Smooth muscle cell (in vitro differentiated cells): ENCODE results near the gene ZFAND3. TPM values are rescaled to one million over a fixed set of nuclear protein-coding genes. Genes with fewer than 3 reads are reported as not detected.

Experiments used
- DNase-seq: peaks from one replicate; lab custom pipeline; 2025; ENCODE audit not compliant: unreplicated experiment; lab: John Stamatoyannopoulos, UW
- H2AFZ ChIP-seq: fragments of 200-600 bp; sonication (generic); 2 replicates; pipeline ENCODE4 v1.6.0; 2016; ENCODE audit warnings: antibody characterized with exemption, low read depth, mild to moderate bottlenecking
- H3F3A ChIP-seq: fragments of 200-600 bp; sonication (generic); 2 replicates; pipeline ENCODE4 v1.6.0; 2017; ENCODE audit warnings: antibody characterized with exemption, low read depth
- H3K27ac ChIP-seq: fragments of 200-600 bp; sonication (generic); 2 replicates; pipeline ENCODE4 v1.5.1; 2016; ENCODE audit warnings: low read depth, mild to moderate bottlenecking
- H3K27me3 ChIP-seq: fragments of 200-600 bp; sonication (generic); 2 replicates; pipeline ENCODE4 v1.6.1; 2016; ENCODE audit warnings: low read depth, mild to moderate bottlenecking
- H3K36me3 ChIP-seq: fragments of 200-600 bp; sonication (generic); 2 replicates; pipeline ENCODE4 v1.5.1; 2016; ENCODE audit warnings: low read depth
- H3K4me1 ChIP-seq: fragments of 200-600 bp; sonication (generic); 2 replicates; pipeline ENCODE4 v1.5.1; 2016; ENCODE audit warnings: low read depth
- H3K4me2 ChIP-seq: fragments of 200-600 bp; sonication (generic); 2 replicates; pipeline ENCODE4 v1.6.0; 2016; ENCODE audit warnings: mild to moderate bottlenecking
- H3K4me3 ChIP-seq: fragments of 200-600 bp; sonication (generic); 2 replicates; pipeline ENCODE4 v1.5.1; 2016; ENCODE audit warnings: mild to moderate bottlenecking
- H3K79me2 ChIP-seq: fragments of 200-600 bp; sonication (generic); 2 replicates; pipeline ENCODE4 v1.6.0; 2016; ENCODE audit warnings: low read depth, mild to moderate bottlenecking
- H3K9ac ChIP-seq: fragments of 200-600 bp; sonication (generic); 2 replicates; pipeline ENCODE4 v1.6.0; 2016; ENCODE audit warnings: low read depth
- H3K9me3 ChIP-seq: fragments of 200-600 bp; sonication (generic); replicated peaks from 2 replicates; pipeline ENCODE4 v1.5.1; 2016; ENCODE audit warnings: low read depth
- H4K20me1 ChIP-seq: fragments of 200-600 bp; sonication (generic); 2 replicates; pipeline ENCODE4 v1.6.0; 2016; ENCODE audit warnings: low read depth
- CTCF ChIP-seq: fragments of 200-600 bp; sonication (generic); IDR thresholded peaks from 2 replicates; pipeline ENCODE4 v1.5.1; 2017; ENCODE audit warnings: borderline replicate concordance, mild to moderate bottlenecking, antibody characterized with exemption; ENCODE audit not compliant: insufficient read depth, poor library complexity, severe bottlenecking
- WGBS: methylation state at CpG from one replicate; pipeline ENCODE4 v1.1.7; 2016; ENCODE audit warnings: low lambda C conversion rate; 5-methylcytosine and 5-hydroxymethylcytosine counted together
- polyA plus RNA-seq: library from polyadenylated mRNA; unstranded; fragments of >200 nt; fragmentation: Nextera tagmentation; extraction: Ambion mirVana; gene quantifications from 2 replicates; pipeline ENCODE4 v1.2.1, GENCODE V29; 2016
- total RNA-seq: library from RNA; depleted of rRNA; stranded (reverse); fragments of >200 nt; gene quantifications from 2 replicates; pipeline ENCODE4 v1.2.3, GENCODE V29; 2014

Gene ZFAND3
- total and polyA plus RNA-seq, 2 experiments from 2014 or later, result 27.6 to 40.5 TPM

- H4K20me1 ChIP-seq, result peaks cover 99% of the 10 kb centered on the region
- H3K4me2 ChIP-seq, result no peak overlapping the region
- no peak overlapping the region for H2AFZ ChIP-seq
- no peak for DNase-seq
- peaks cover 22% of the 10 kb centered on the region for H3K4me1 ChIP-seq
- no peak overlapping the region for H3K27ac ChIP-seq
- WGBS, result 95% methylated on average over 7 of the region's 7 CpGs
- H3K36me3 ChIP-seq, result no peaks in the 10 kb centered on the region
- no peaks in the 10 kb centered on the region for H3K27me3 ChIP-seq
- H3K9me3 ChIP-seq, result no peaks in the 10 kb centered on the region
- no peak overlapping the region for H3K9ac ChIP-seq
- no peak for TF ChIP-seq CTCF
- no peaks in the 10 kb centered on the region for H3F3A ChIP-seq
- H3K79me2 ChIP-seq, result peaks cover 20% of the 10 kb centered on the region
- no peak overlapping the region for H3K4me3 ChIP-seq
Measured at GRCh38 chr6:38142178-38142902, 322.8 kb downstream of the ZFAND3 start.

DNA sequence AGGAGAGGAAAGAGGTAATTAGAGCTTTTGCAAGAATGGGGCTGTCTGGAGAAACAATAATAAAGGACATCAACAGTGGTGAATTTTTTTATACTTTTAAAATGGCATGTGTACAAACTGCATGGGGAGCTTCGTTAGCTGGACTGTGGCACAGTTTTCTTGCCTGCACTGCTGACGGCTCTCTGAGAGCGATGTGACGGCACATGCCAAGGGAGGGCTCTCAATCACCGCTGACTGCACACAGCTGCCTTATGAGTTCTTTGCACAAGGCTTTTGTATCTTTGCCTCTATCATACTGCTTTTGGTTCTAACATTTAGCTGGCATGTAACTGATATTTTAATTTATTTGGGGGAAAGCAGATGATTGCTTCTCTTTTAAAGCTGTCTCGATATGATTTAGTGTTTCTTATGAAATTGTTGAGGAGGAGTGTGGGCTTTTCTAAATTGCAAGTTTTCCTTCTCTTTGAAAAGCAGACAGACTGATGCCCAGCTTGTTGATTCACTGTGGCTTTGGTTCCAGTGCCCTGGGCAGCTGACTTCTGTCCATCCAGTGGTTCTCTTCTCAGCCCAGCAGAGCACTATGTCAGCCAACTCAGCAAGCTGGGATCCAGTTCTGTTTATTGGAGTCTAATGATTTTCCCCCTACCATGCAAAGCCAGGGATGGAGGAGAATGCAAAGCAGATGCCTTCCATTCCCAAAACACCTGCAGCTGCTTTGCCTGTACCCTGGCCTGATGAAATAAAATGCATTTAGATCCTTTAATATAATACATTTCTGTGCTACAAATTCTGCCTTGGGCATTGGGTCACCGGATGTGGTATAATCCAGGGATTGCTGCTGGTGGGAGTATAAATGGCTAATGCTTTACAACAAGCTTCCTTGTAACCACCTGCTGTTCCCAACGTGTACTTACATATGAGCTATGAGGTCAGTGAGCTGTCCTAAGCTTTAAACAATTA, 323.9 kb downstream of the ZFAND3 start:
- H3K36me3 ChIP-seq, result no peaks in the 10 kb centered on the region
- peaks cover 16% of the 10 kb centered on the region for H3K4me1 ChIP-seq
- H3K9ac ChIP-seq, result no peak overlapping the region
- 93% methylated on average over 8 of the region's 8 CpGs for WGBS
- H3K79me2 ChIP-seq, result peaks cover 31% of the 10 kb centered on the region
- H3K27me3 ChIP-seq, result no peaks in the 10 kb centered on the region
- no peak overlapping the region for H2AFZ ChIP-seq
- H3K4me3 ChIP-seq, result no peak overlapping the region
- no peak for DNase-seq
- peaks cover 99% of the 10 kb centered on the region for H4K20me1 ChIP-seq
- H3F3A ChIP-seq, result no peaks in the 10 kb centered on the region
- no peak for TF ChIP-seq CTCF
- no peak overlapping the region for H3K27ac ChIP-seq
- no peaks in the 10 kb centered on the region for H3K9me3 ChIP-seq
- no peak overlapping the region for H3K4me2 ChIP-seq

GRCh38 chr6:38144365-38144945, 324.9 kb downstream of the ZFAND3 start:
- Histone ChIP-seq H4K20me1 (peaks cover 99% of the 10 kb centered on the region), H3K27ac (no peak overlapping the region), H3K4me1 (peaks cover 25% of the 10 kb centered on the region), H2AFZ (no peak overlapping the region), H3K9me3 (no peaks in the 10 kb centered on the region), H3K4me3 (no peak overlapping the region), H3F3A (no peaks in the 10 kb centered on the region), H3K27me3 (no peaks in the 10 kb centered on the region), H3K4me2 (no peak overlapping the region), H3K79me2 (peaks cover 36% of the 10 kb centered on the region), H3K36me3 (no peaks in the 10 kb centered on the region), H3K9ac (no peak overlapping the region)
- no peak for TF ChIP-seq CTCF
- WGBS, result 97% methylated on average over 5 of the region's 5 CpGs
- no peak for DNase-seq
